Stimulated activated CD4-positive, alpha-beta T cell treated with anti-CD3 and anti-CD28 coated beads, Interleukin-2, amount 100 ng/mL, for 4 hours (primary cell): ENCODE data around the gene CACNG6.
"Not testable (repeated sequence)": the region's sequence is repeated elsewhere in the genome, so short reads cannot be mapped to it uniquely, and the experiment has no call there.

Experiments
- DNase-seq: peaks from one replicate; pipeline ENCODE4 v3.0.0-alpha.2; 2020; ENCODE audit warnings: low read depth

CACNG6 gene

GRCh38 chr19:53991224-53992113 lies at the start of gene CACNG6:
Gene CACNG6, plus strand, starts transcription at chr19:53991637. Its CDS starts 1,241 bp downstream, at chr19:53992878.
- DNase-seq, result no peak

- DNase-seq, result no peak
Measured at GRCh38 chr19:53942001-53942786, 49.2 kb upstream of the CACNG6 start.

GRCh38 chr19:53944416-53944815 lies 47.0 kb upstream of the CACNG6 start:
- DNase-seq, result no peak

- no peak for DNase-seq
Measured at GRCh38 chr19:53944933-53945332, 46.5 kb upstream of the CACNG6 start.

GRCh38 chr19:53945441-53945840 lies 46.0 kb upstream of the CACNG6 start:
- DNase-seq, result no peak

GRCh38 chr19:53945998-53946397 lies 45.4 kb upstream of the CACNG6 start:
- no peak for DNase-seq

GRCh38 chr19:53947624-53948023 lies 43.8 kb upstream of the CACNG6 start:
- DNase-seq, result no peak

GRCh38 chr19:53948611-53949010 lies 42.8 kb upstream of the CACNG6 start:
- DNase-seq, result not testable (repeated sequence)

- no peak for DNase-seq
Measured at GRCh38 chr19:53951436-53951835, 40.0 kb upstream of the CACNG6 start.

GRCh38 chr19:53951947-53952346 lies 39.5 kb upstream of the CACNG6 start:
- DNase-seq, result no peak

GRCh38 chr19:53953383-53953782 lies 38.1 kb upstream of the CACNG6 start:
- no peak for DNase-seq

GRCh38 chr19:53957448-53958167 lies 33.8 kb upstream of the CACNG6 start:
- DNase-seq, result no peak

GRCh38 chr19:53958168-53958571 lies 33.3 kb upstream of the CACNG6 start:
- DNase-seq, result no peak

- no peak for DNase-seq
Measured at GRCh38 chr19:53958823-53959757, 32.3 kb upstream of the CACNG6 start.

GRCh38 chr19:53960187-53960586 lies 31.2 kb upstream of the CACNG6 start:
- DNase-seq, result no peak

- no peak for DNase-seq
Measured at GRCh38 chr19:53960886-53961285, 30.6 kb upstream of the CACNG6 start.

- DNase-seq, result no peak
Measured at GRCh38 chr19:53961523-53962356, 29.7 kb upstream of the CACNG6 start.

GRCh38 chr19:53962887-53963431 lies 28.5 kb upstream of the CACNG6 start, which contains the start of gene CACNG8:
Gene CACNG8, plus strand, starts transcription at chr19:53962937.
- DNase-seq, result no peak

- DNase-seq, result no peak
Measured at GRCh38 chr19:53965091-53965490, 26.3 kb upstream of the CACNG6 start.

- no peak for DNase-seq
Measured at GRCh38 chr19:53966931-53967330, 24.5 kb upstream of the CACNG6 start.
